NT2/D1 (cell line): ENCODE data around the gene NAT9.

ENCODE experiments used
- SUZ12 ChIP-seq: IDR thresholded peaks from 2 replicates; pipeline ENCODE4 v1.6.1; 2011; ENCODE audit not compliant: insufficient read length, insufficient read depth; ENCODE audit errors: extremely low read depth
- YY1 ChIP-seq: IDR thresholded peaks from 2 replicates; pipeline ENCODE4 v1.6.1; 2011; ENCODE audit not compliant: insufficient read length, insufficient read depth
- ZNF274 ChIP-seq: IDR thresholded peaks from 2 replicates; pipeline ENCODE4 v1.6.1; 2011; ENCODE audit warnings: mild to moderate bottlenecking, low read depth, low read length

DNA sequence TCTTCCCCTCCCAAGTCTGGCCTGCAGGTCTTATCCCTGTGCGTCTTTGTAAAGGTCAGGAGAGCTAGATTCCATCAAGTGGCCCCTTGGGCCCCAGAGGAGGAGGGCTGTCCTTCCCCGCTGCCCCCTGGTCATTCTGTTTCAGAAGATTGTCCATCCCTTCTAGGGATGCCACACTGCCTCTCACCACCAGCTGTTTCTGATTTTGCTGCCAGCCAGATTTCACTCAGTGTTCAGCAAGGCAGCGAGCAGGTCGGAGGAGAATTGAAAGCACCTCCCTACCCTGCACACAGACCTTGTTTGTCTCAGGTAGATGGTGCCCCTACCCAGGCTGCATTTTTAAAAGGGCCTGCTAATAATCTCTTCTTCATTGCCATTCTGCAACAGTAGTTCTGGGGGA lies 21.7 kb upstream of the NAT9 start:
- no peak for TF ChIP-seq YY1
- no peak for TF ChIP-seq SUZ12
- TF ChIP-seq ZNF274, result no peak
